Spinal cord (tissue), 10 donors: ENCODE measurements around the gene GRK5. TPM values are rescaled to one million over a fixed set of nuclear protein-coding genes. Genes with fewer than 3 reads are reported as not detected.

Experiments used
- DNase-seq, 6 donors: peaks; one replicate each; pipeline versions ENCODE4 v3.0.0 to v3.0.0-alpha.2; 2013 to 2015; ENCODE audit warnings: low spot score in 6 of 6, low read depth in 4 of 6
- H3K27ac ChIP-seq: one replicate; pipeline ENCODE4 v1.5.1; 2013; ENCODE audit warnings: low read depth, low read length, control low read depth
- H3K27me3 ChIP-seq: one replicate; pipeline ENCODE4 v1.6.1; 2013; ENCODE audit warnings: low read length; ENCODE audit not compliant: control insufficient read depth, insufficient read depth
- H3K36me3 ChIP-seq: one replicate; pipeline ENCODE4 v1.6.1; 2013; ENCODE audit warnings: low read length; ENCODE audit not compliant: control insufficient read depth, insufficient read depth
- H3K4me1 ChIP-seq: one replicate; pipeline ENCODE4 v1.6.1; 2013; ENCODE audit warnings: low read length; ENCODE audit not compliant: control insufficient read depth, insufficient read depth
- H3K4me3 ChIP-seq: one replicate; pipeline ENCODE4 v1.5.1; 2013; ENCODE audit warnings: low read depth, low read length, control low read depth
- H3K9me3 ChIP-seq: one replicate; pipeline ENCODE4 v1.6.1; 2013; ENCODE audit warnings: low read length; ENCODE audit not compliant: control insufficient read depth, insufficient read depth
- WGBS: methylation state at CpG from one replicate; pipeline ENCODE4 v1.1.5; 2013; ENCODE audit warnings: missing lambda C conversion rate; ENCODE audit not compliant: insufficient coverage; 5-methylcytosine and 5-hydroxymethylcytosine counted together
- polyA plus RNA-seq, 2 donors: library from polyadenylated mRNA; unstranded; fragments of 120-200 nt; gene quantifications; one replicate each; pipeline ENCODE4 v1.2.1, GENCODE V29; 2013; ENCODE audit not compliant: insufficient read length in 2 of 2
- total RNA-seq, 2 donors: library from RNA; depleted of rRNA in 1 of 2; stranded (reverse); fragments of 120-200 nt in 1 of 2; fragments of >200 nt in 1 of 2; gene quantifications; one replicate each; pipeline versions ENCODE4 v1.2.3 to v1.2.4, GENCODE V29; 2013 to 2014
- donor health status: healthy.

The GRK5 gene
- total and polyA plus RNA-seq, 4 donors: 15.6 to 29.5 (median 25.6) TPM

GRCh38 chr10:119337796-119338432 is 130.5 kb downstream of the GRK5 start:
- H3K9me3 ChIP-seq: no peaks in the 10 kb centered on the region
- H3K4me1 ChIP-seq: peaks cover 45% of the 10 kb centered on the region
- H3K27me3 ChIP-seq: no peaks in the 10 kb centered on the region
- 85% methylated on average over 4 of the region's 8 CpGs for WGBS
- peaks cover 3% of the 10 kb centered on the region for H3K36me3 ChIP-seq
- H3K27ac ChIP-seq: no peak overlapping the region
- no peak for DNase-seq
- no peak overlapping the region for H3K4me3 ChIP-seq

GRCh38 chr10:119339109-119339508 is 131.7 kb downstream of the GRK5 start:
- peak in 1 of 6 donors; percentile 30 for DNase-seq
- Histone ChIP-seq H3K36me3 (peaks cover 3% of the 10 kb centered on the region), H3K27ac (peak overlapping the region; percentile 40), H3K4me1 (peaks cover 44% of the 10 kb centered on the region), H3K4me3 (no peak overlapping the region), H3K9me3 (no peaks in the 10 kb centered on the region), H3K27me3 (no peaks in the 10 kb centered on the region)
- WGBS: 45% methylated on average over 6 of the region's 9 CpGs

GRCh38 chr10:119340893-119341458 is 133.6 kb downstream of the GRK5 start:
- no peak overlapping the region for H3K27ac ChIP-seq
- no peak for DNase-seq
- 93% methylated on average over 10 of the region's 10 CpGs for WGBS
- H3K4me3 ChIP-seq: no peak overlapping the region
- H3K27me3 ChIP-seq: no peaks in the 10 kb centered on the region
- peaks cover 3% of the 10 kb centered on the region for H3K36me3 ChIP-seq
- H3K4me1 ChIP-seq: peaks cover 29% of the 10 kb centered on the region
- no peaks in the 10 kb centered on the region for H3K9me3 ChIP-seq

- Histone ChIP-seq H3K36me3 (peaks cover 6% of the 10 kb centered on the region), H3K9me3 (no peaks in the 10 kb centered on the region), H3K27me3 (no peaks in the 10 kb centered on the region), H3K4me1 (peaks cover 27% of the 10 kb centered on the region), H3K27ac (no peak overlapping the region), H3K4me3 (no peak overlapping the region)
- no peak for DNase-seq
- WGBS: 60% methylated on average over 15 of the region's 15 CpGs
Measured at GRCh38 chr10:119341459-119342301, 134.3 kb downstream of the GRK5 start.

GRCh38 chr10:119342335-119342734 is 135.0 kb downstream of the GRK5 start:
- Histone ChIP-seq H3K27ac (no peak overlapping the region), H3K4me1 (peaks cover 28% of the 10 kb centered on the region), H3K27me3 (no peaks in the 10 kb centered on the region), H3K9me3 (no peaks in the 10 kb centered on the region), H3K4me3 (no peak overlapping the region), H3K36me3 (peaks cover 7% of the 10 kb centered on the region)
- 92% methylated on average over 8 of the region's 9 CpGs for WGBS
- no peak for DNase-seq

- no peak overlapping the region for H3K27ac ChIP-seq
- no peaks in the 10 kb centered on the region for H3K9me3 ChIP-seq
- 95% methylated on average over 7 of the region's 9 CpGs for WGBS
- H3K36me3 ChIP-seq: peaks cover 10% of the 10 kb centered on the region
- DNase-seq: no peak
- H3K4me3 ChIP-seq: no peak overlapping the region
- H3K4me1 ChIP-seq: peaks cover 28% of the 10 kb centered on the region
- no peaks in the 10 kb centered on the region for H3K27me3 ChIP-seq
Measured at GRCh38 chr10:119343011-119343601, 135.7 kb downstream of the GRK5 start.

GRCh38 chr10:119344381-119344780 is 137.0 kb downstream of the GRK5 start:
- no peaks in the 10 kb centered on the region for H3K27me3 ChIP-seq
- 92% methylated on average over 5 of the region's 12 CpGs for WGBS
- H3K9me3 ChIP-seq: no peaks in the 10 kb centered on the region
- H3K27ac ChIP-seq: no peak overlapping the region
- peaks cover 34% of the 10 kb centered on the region for H3K4me1 ChIP-seq
- DNase-seq: no peak
- no peak overlapping the region for H3K4me3 ChIP-seq
- peaks cover 13% of the 10 kb centered on the region for H3K36me3 ChIP-seq

- H3K4me3 ChIP-seq: no peak overlapping the region
- no peak for DNase-seq
- H3K9me3 ChIP-seq: no peaks in the 10 kb centered on the region
- peaks cover 41% of the 10 kb centered on the region for H3K4me1 ChIP-seq
- H3K36me3 ChIP-seq: peaks cover 10% of the 10 kb centered on the region
- no peak overlapping the region for H3K27ac ChIP-seq
- WGBS: 74% methylated on average over 14 of the region's 16 CpGs
- H3K27me3 ChIP-seq: no peaks in the 10 kb centered on the region
Measured at GRCh38 chr10:119346095-119346832, 138.9 kb downstream of the GRK5 start.
